ENCODE measurements around the gene SOX6.
A peak's percentile ranks its signal among the peaks of the same experiment; 100 is the strongest.

Gene SOX6

DNA sequence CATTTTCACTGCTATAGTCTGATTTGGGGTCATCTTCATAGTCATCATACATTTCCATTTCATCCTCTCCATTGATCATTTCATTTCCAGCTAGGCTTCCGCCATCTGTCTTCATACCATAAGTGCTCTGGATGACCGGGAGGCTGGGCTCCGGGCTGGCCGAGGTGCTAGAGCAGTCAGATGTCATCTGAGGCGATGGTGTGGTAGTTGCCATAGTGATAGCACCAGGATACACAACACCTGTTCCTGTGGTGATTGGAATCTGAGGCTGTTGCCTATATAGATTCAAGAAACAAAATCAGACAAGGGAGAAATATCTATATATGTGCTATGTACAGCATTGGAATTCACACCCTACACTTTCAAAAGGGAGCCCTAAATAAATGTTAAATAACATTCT, 383.5 kb downstream of the SOX6 start:
- no peak overlapping the region for H3K4me3 ChIP-seq (ENCODE audit: low read depth, low read length)
- H3K27me3 ChIP-seq (replicated peaks): no peaks in the 10 kb centered on the region
- no peak overlapping the region for H3K27ac ChIP-seq
- TF ChIP-seq, protein P1, sequence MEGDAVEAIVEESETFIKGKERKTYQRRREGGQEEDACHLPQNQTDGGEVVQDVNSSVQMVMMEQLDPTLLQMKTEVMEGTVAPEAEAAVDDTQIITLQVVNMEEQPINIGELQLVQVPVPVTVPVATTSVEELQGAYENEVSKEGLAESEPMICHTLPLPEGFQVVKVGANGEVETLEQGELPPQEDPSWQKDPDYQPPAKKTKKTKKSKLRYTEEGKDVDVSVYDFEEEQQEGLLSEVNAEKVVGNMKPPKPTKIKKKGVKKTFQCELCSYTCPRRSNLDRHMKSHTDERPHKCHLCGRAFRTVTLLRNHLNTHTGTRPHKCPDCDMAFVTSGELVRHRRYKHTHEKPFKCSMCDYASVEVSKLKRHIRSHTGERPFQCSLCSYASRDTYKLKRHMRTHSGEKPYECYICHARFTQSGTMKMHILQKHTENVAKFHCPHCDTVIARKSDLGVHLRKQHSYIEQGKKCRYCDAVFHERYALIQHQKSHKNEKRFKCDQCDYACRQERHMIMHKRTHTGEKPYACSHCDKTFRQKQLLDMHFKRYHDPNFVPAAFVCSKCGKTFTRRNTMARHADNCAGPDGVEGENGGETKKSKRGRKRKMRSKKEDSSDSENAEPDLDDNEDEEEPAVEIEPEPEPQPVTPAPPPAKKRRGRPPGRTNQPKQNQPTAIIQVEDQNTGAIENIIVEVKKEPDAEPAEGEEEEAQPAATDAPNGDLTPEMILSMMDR (IDR thresholded peaks at IDR 0.05; ENCODE audit: low read depth, low read length, missing control alignments): no peak
- H3K36me3 ChIP-seq (replicated peaks): no peaks in the 10 kb centered on the region
- in situ Hi-C loops (cut with HindIII; ENCODE audit: low pct_ligation_motif_present, low sequenced_read_pairs): no loop called here
- DNase-seq: no peak

DNA sequence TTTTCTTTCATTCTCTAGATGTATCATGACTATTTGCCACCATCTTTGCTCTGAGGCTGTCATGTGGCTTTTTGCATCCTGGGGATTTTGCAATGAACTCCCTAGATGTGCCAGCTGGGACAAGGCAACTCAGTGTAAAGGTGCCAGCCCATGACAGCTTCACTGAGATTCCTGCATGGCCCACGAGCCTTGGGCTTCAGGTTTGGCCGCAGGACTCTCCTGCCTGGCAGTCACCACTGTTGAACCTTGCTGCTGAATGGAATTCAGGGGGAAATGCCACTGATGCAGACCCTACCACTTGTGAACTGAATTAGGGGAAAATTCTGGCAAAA, 385.2 kb downstream of the SOX6 start:
- in situ Hi-C loops (cut with HindIII; ENCODE audit: low pct_ligation_motif_present, low sequenced_read_pairs): no loop called here
- H3K4me3 ChIP-seq (ENCODE audit: low read depth, low read length): no peak overlapping the region
- no peak overlapping the region for H3K27ac ChIP-seq

DNA sequence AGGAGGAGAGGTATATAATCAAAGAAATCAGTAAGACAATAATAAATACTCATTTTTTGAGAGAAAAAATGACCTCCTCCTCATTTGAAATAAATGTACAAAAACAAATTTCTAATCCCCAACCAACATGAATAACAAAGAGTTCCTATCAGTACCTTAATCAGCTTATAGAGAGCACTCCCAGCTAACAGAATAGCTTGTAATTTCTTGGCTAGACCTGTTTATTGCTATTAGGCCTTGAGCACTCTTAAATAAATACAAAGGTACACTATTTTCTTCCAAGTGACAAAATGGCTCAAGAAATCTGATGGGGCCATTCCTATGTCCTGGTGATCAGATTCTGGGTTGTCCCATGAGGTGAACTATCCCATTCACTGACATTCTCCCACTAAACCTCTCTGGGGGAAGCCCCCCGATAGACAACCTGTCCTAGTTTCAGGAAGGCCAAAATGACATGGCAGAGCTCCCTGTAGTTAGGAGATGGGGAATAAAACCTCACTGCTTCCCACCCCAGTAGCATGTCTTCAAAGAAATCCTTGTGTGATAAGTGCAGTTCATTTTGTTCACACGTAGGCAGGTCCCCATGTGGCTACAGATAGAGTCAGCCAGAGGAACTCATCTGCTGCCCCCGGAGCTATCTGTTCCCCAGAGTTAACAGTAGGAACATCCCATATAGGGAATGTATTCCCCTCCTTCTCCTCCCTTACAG, 385.7 kb downstream of the SOX6 start:
- Histone ChIP-seq H3K27me3 (replicated peaks) (no peaks in the 10 kb centered on the region), H3K36me3 (replicated peaks) (no peaks in the 10 kb centered on the region), H3K27ac (peak overlapping the region; percentile 84), H3K4me3 (ENCODE audit: low read depth, low read length) (no peak overlapping the region)
- no peak for DNase-seq
- TF ChIP-seq, protein P1 (IDR thresholded peaks at IDR 0.05; ENCODE audit: low read depth, low read length, missing control alignments): no peak
- in situ Hi-C loops (cut with HindIII; ENCODE audit: low pct_ligation_motif_present, low sequenced_read_pairs): no loop called here

More for the DNA sequence above, 385.2 kb downstream of the SOX6 start:
- TF ChIP-seq, protein P1 (IDR thresholded peaks at IDR 0.05; ENCODE audit: low read depth, low read length, missing control alignments): no peak
- Histone ChIP-seq H3K27me3 (replicated peaks) (no peaks in the 10 kb centered on the region), H3K36me3 (replicated peaks) (no peaks in the 10 kb centered on the region)
- no peak for DNase-seq

DNA sequence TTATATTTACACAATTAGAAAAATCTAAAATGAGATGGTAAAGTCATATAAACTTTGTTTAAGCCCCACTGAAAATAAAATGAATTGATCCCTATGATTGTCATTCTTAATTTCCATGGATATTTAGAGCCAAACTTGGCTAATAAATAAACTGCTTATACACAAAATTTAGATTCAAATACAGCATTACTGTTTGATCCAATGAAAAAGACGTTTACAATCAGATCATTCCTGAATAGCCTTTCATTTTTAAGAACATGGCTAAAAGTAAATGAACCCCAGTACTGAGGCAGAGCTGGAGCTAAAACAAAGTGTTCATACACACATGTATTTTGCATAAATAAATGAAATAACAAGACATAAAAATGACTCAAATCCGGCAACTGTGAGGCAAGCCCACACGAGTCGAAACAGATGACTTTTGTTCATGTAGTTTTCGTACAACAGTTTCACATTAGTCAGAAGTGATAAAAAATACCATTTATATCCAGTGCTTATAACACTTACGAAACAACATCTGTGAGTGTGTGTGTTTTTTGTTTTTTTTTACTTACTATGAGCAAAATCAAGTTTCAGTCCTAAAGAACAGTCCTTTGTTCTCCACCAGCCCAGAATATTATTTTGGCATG, 386.5 kb downstream of the SOX6 start:
- Histone ChIP-seq H3K36me3 (replicated peaks) (no peaks in the 10 kb centered on the region), H3K27ac (peak overlapping the region; percentile 84), H3K27me3 (replicated peaks) (no peaks in the 10 kb centered on the region), H3K4me3 (ENCODE audit: low read depth, low read length) (peak overlapping the region; percentile 4)
- DNase-seq: peak; percentile 59
- in situ Hi-C loops (cut with HindIII; ENCODE audit: low pct_ligation_motif_present, low sequenced_read_pairs): no loop called here
- TF ChIP-seq, protein P1 (IDR thresholded peaks at IDR 0.05; ENCODE audit: low read depth, low read length, missing control alignments): no peak

DNA sequence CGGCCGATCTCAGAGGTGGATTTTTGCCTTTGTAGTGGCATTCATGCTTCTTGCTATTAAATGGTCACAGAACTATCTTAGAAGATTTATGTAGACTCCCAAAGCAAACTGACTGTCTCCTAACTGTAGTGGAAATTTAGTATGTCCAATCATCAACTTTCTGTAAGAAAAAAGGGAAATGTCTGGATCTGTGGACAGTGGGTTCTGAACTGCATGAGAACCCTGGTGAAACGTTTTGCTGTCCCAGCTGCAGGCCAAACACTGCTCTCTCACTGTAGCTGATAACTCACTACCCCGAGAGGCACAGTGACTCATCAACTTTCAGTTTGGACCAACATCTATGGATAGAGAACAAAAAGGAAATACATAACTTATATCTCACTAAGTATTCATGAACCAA, 387.1 kb downstream of the SOX6 start:
- H3K36me3 ChIP-seq (replicated peaks): no peaks in the 10 kb centered on the region
- in situ Hi-C loops (cut with HindIII; ENCODE audit: low pct_ligation_motif_present, low sequenced_read_pairs): no loop called here
- peak overlapping the region; percentile 84 for H3K27ac ChIP-seq
- no peaks in the 10 kb centered on the region for H3K27me3 ChIP-seq (replicated peaks)
- DNase-seq: peak; percentile 88
- H3K4me3 ChIP-seq (ENCODE audit: low read depth, low read length): no peak overlapping the region
- TF ChIP-seq, protein P1 (IDR thresholded peaks at IDR 0.05; ENCODE audit: low read depth, low read length, missing control alignments): no peak

Measured in brain microvascular endothelial cell (primary cell).